LHCN-M2 (cell line): ENCODE measurements around the gene CD34. TPM values are rescaled to one million over a fixed set of nuclear protein-coding genes. Genes with fewer than 3 reads are reported as not detected.
A peak's percentile ranks its signal among the peaks of the same experiment; 100 is the strongest.

ENCODE experiments used
- DNase-seq: peaks from one replicate; pipeline ENCODE4 v3.0.0-alpha.2; 2012; ENCODE audit warnings: low read depth
- total RNA-seq: library from RNA; depleted of rRNA; stranded (reverse); fragments of >200 nt; gene quantifications from 2 replicates; pipeline ENCODE4 v1.2.3, GENCODE V29; 2014

CD34 gene
- total RNA-seq, 1 experiment from 2014 or later = 2.1 TPM

GRCh38 chr1:207876131-207876530 is 34.8 kb downstream of the CD34 start:
- no peak for DNase-seq

- no peak for DNase-seq
These were observed 35.4 kb downstream of the CD34 start for GRCh38 chr1:207875532-207875931.

- peak; percentile 34 for DNase-seq
These were observed 37.7 kb downstream of the CD34 start for GRCh38 chr1:207873055-207873890.

DNA sequence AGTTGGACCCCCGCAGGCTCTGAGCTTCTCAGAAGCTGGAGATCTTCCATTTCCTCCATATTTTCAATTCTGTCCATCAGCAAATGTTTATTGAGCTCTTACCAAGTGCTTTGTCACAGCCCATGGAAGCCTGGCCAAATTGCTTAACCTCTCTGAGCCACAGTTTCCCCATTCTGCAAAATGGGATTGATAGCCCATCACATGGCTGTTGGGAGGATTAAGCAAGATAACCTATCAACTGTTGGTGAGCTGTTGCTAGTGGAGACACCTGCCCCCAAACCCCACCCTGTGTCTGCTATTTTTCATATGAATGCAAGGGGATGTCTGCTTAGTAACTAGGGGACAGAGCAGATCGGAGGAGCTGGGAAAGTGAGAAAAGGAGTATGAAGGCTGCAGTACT is 38.3 kb downstream of the CD34 start:
- no peak for DNase-seq

- DNase-seq = no peak
These were observed 39.7 kb downstream of the CD34 start for GRCh38 chr1:207871117-207871649.

GRCh38 chr1:207870306-207871031 is 40.5 kb downstream of the CD34 start:
- no peak for DNase-seq

DNA sequence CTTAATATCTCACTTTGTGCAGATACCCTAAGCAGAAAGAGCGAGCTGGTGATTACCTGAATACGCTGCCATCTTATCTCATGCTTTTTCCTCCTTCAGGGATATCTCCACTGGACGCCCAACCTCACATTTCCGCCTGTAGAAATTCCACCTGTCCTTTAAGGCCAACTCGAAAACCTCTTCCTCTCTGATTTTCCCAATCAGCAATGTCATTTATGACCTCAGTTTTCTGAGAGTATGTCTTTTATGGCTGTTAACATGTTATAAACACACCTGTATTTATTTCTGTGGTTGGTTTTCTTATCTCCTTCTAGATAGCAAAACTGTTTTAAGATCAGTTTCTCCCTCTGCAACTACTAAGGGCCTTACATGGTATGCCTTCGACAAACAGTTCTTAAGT is 41.1 kb downstream of the CD34 start:
- DNase-seq = no peak

- DNase-seq = peak; percentile 70
These were observed 41.9 kb downstream of the CD34 start for GRCh38 chr1:207868774-207869721.

GRCh38 chr1:207868251-207868773 is 42.6 kb downstream of the CD34 start:
- DNase-seq = peak; percentile 35

DNA sequence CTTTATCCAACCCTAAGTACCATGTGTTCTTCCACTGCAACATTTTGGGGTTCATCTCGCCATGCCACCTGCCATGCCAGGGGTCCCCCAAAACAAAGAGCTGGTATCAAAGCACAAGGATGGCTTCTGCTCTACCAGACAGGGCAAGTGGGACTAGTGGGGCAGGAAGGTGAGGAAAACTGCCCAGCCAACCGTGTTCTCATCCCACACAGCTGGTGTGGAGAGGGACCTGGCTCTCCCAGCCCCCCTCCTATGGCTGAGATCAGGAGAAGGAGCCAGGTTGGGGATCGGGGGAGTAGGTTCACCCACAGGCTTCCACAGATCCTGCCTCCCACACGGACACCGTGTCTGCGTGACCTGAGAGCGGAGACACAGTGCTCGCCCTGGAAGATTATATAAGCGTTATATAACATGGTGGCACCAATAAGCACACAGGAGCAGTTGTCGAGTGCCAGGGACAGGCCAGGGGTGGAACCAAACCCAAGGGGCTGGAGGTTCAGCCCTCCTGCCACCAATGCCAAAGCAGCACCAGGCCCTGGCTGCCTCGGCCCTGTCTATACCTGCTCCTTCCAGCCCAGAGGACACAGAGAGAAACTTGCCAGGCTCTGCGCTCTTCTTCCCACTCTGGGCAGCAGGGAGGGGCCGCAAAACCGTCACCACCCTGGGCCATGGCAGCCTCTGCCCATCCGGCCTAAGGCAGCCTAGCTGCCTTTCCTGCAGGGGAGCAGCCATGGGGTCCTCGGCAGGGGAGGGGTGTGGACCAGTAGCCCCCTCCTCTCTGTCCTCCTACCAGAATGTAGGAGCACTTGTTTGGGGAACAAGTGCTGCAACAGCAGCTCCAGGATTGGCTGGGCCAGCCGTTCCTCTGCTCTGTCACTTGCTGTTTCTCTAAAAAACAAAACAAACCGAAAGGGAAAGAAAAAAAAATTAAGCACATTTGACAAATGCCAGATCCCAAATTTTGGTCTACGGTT is 43.5 kb downstream of the CD34 start:
- no peak for DNase-seq

- DNase-seq = peak; percentile 43
These were observed 44.3 kb downstream of the CD34 start for GRCh38 chr1:207866471-207867135.

GRCh38 chr1:207863893-207864535 is 46.9 kb downstream of the CD34 start:
- DNase-seq = no peak

GRCh38 chr1:207862241-207862787 is 48.6 kb downstream of the CD34 start:
- DNase-seq = peak; percentile 62

- DNase-seq = no peak
These were observed 49.3 kb downstream of the CD34 start for GRCh38 chr1:207861442-207862177.

- DNase-seq = no peak
These were observed 50.4 kb downstream of the CD34 start for GRCh38 chr1:207860531-207860930.

DNA sequence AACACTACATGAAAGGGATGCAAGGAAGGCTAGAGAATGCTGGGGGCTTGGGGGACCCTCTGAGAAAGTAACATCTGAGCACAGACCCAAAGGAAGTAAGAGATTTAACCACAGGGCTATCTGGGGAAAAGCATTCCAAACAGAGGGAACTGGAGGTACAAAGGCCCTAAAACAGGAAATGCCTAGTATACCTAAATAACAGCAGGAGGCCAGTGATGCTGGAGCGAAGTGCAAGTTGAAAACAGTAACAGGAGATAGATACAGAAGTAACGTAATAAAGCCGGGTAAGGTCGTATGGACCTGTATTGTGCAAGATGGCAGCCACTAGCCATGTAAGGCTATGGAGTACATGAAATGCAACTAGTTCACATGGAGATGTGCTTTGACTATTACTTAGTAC is 52.1 kb downstream of the CD34 start:
- DNase-seq = no peak

GRCh38 chr1:207858281-207858680 is 52.6 kb downstream of the CD34 start:
- DNase-seq = no peak

DNA sequence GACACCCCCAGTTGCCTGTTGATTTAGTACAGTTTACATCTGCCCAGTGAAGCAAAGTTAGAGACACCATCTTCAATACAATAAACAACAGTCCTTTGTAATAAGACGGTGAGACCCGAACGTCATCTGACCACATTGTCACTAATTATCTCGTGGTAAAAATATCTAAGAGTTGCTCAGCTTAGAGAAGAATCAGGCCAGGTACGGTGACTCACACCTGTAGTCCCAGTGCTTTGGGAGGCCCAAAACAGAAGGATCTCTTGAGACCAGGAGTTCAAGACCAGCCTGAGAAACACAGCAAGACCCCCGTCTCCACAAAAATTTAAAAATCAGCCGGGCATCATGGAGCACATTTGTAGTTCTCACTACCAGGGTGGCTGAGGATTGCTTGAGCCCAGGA is 53.5 kb downstream of the CD34 start:
- DNase-seq = no peak
